NB4 (cell line): ENCODE results near the gene SLC38A10.
A peak's percentile ranks its signal among the peaks of the same experiment; 100 is the strongest.
"Not testable (repeated sequence)": the region's sequence is repeated elsewhere in the genome, so short reads cannot be mapped to it uniquely, and the experiment has no call there.

Source experiments
- DNase-seq: peaks from one replicate; pipeline ENCODE4 v3.0.0; 2010; ENCODE audit warnings: low read depth
- H3K4me3 ChIP-seq: one replicate; pipeline ENCODE4 v1.5.1; 2011; ENCODE audit warnings: mild to moderate bottlenecking, low read depth, low read length, moderate library complexity
- MAX ChIP-seq: IDR thresholded peaks from 2 replicates; pipeline ENCODE4 v1.6.1; 2011; ENCODE audit warnings: low read depth, low read length
- MYC ChIP-seq: IDR thresholded peaks from 2 replicates; pipeline ENCODE4 v1.6.1; 2011; ENCODE audit warnings: low read depth, low read length
- POLR2A ChIP-seq: IDR thresholded peaks from 2 replicates; pipeline ENCODE4 v1.6.1; 2011; ENCODE audit warnings: mild to moderate bottlenecking; ENCODE audit not compliant: insufficient read length; ENCODE audit errors: extremely low read depth
- TF ChIP-seq, protein P1 (sequence below): IDR thresholded peaks from one replicate; pipeline ENCODE4 v1.5.1; 2012; ENCODE audit warnings: low read depth, low read length

Gene SLC38A10

DNA sequence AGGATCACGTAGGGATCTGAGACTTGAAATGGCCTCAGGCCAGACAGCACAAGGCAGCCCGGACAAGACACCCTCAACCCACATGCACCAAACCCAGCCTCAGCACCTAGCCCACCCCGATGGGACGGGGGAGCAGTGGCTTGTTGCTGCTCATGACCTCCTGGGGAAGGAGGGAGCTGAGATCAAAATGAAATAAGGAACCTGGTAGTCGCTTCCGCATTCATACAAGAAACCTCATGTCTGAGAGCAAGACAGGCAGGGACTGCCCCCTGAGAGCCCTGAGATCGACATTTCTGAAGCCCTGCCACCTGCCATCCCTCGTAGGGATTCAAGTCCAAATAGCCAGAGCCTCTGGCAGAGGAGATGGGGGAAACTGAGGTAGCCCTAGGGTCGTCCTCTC is 66.7 kb downstream of the SLC38A10 start:
- H3K4me3 ChIP-seq = no peak overlapping the region
- TF ChIP-seq MAX (no peak), POLR2A (no peak), MYC (no peak)
- TF ChIP-seq, protein P1, sequence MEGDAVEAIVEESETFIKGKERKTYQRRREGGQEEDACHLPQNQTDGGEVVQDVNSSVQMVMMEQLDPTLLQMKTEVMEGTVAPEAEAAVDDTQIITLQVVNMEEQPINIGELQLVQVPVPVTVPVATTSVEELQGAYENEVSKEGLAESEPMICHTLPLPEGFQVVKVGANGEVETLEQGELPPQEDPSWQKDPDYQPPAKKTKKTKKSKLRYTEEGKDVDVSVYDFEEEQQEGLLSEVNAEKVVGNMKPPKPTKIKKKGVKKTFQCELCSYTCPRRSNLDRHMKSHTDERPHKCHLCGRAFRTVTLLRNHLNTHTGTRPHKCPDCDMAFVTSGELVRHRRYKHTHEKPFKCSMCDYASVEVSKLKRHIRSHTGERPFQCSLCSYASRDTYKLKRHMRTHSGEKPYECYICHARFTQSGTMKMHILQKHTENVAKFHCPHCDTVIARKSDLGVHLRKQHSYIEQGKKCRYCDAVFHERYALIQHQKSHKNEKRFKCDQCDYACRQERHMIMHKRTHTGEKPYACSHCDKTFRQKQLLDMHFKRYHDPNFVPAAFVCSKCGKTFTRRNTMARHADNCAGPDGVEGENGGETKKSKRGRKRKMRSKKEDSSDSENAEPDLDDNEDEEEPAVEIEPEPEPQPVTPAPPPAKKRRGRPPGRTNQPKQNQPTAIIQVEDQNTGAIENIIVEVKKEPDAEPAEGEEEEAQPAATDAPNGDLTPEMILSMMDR = no peak
- peak; percentile 66 for DNase-seq

- H3K4me3 ChIP-seq, DNase-seq: not testable (repeated sequence)
These were observed 67.5 kb downstream of the SLC38A10 start for GRCh38 chr17:81227630-81228029.

DNA sequence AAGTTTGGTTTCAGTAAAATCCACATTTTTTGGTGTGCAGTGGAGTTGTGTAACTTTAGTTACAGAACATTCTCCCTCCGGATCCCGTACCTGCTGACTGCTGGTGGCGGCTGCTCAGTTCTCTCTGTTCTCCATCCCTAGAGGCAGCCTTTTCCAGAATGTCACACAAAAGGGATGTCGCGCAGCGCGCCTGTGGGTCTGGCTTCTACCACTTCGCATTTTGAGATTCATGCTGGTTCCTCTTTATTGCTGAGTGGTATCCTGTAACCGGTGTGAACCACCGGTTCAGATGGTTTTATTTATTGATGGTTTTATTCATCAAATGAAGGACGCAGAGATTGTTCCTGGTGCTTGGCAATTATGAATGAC is 71.4 kb downstream of the SLC38A10 start:
- DNase-seq = peak; percentile 51
- TF ChIP-seq POLR2A (no peak), MYC (no peak), MAX (no peak)
- TF ChIP-seq, protein P1 = no peak
- H3K4me3 ChIP-seq = no peak overlapping the region

- peak within 1 kb of the TSS; percentile 49 for H3K4me3 ChIP-seq
- peak; percentile 27 for TF ChIP-seq POLR2A
- 0 out of 2 replicates have a peak, but pooled peaks have one; percentile 27 for TF ChIP-seq MYC
- peak; percentile 46; the same call in 1 of the 2 replicates for TF ChIP-seq MAX
- TF ChIP-seq, protein P1 = no peak
- peak; percentile 98 for DNase-seq
These were observed 72.0 kb downstream of the SLC38A10 start, which contains the start of gene CEP131 for GRCh38 chr17:81222906-81223761. TSS of gene CEP131 (minus strand) at chr17:81222965. CDS start at chr17:81220056, 2,909 bp downstream.

GRCh38 chr17:81222620-81222905 is 72.5 kb downstream of the SLC38A10 start:
- peak overlapping the region; percentile 49 for H3K4me3 ChIP-seq
- DNase-seq = no peak
- TF ChIP-seq MAX (no peak), MYC (no peak), POLR2A (no peak)
- TF ChIP-seq, protein P1 = no peak

GRCh38 chr17:81221842-81222619 is 73.1 kb downstream of the SLC38A10 start:
- peak overlapping the region; percentile 49 for H3K4me3 ChIP-seq
- TF ChIP-seq, protein P1 = no peak
- no peak for TF ChIP-seq MYC
- TF ChIP-seq MAX = no peak
- no peak for TF ChIP-seq POLR2A
- DNase-seq = no peak
